ENCODE results near the gene MNT.

The MNT gene

GRCh38 chr17:2421315-2422147, 20.7 kb upstream of the MNT start:
- peaks cover 8% of the 10 kb centered on the region for H3K36me3 ChIP-seq (replicated peaks)
- in situ Hi-C loops (cut with HindIII; ENCODE audit: low pct_ligation_motif_present, low sequenced_read_pairs): no loop called here
- no peaks in the 10 kb centered on the region for H3K27me3 ChIP-seq (replicated peaks)
- TF ChIP-seq CTCF (IDR thresholded peaks at IDR 0.05; ENCODE audit: low read depth, low read length, missing control alignments): peak; percentile 30
- no peak overlapping the region for H3K4me3 ChIP-seq (ENCODE audit: low read depth, low read length)
- no peak for DNase-seq
- H3K27ac ChIP-seq: no peak overlapping the region

- no peak overlapping the region for H3K4me3 ChIP-seq (ENCODE audit: low read depth, low read length)
- DNase-seq: no peak
- no peaks in the 10 kb centered on the region for H3K27me3 ChIP-seq (replicated peaks)
- TF ChIP-seq CTCF (IDR thresholded peaks at IDR 0.05; ENCODE audit: low read depth, low read length, missing control alignments): no peak
- H3K36me3 ChIP-seq (replicated peaks): peaks cover 8% of the 10 kb centered on the region
- no peak overlapping the region for H3K27ac ChIP-seq
- in situ Hi-C loops (cut with HindIII; ENCODE audit: low pct_ligation_motif_present, low sequenced_read_pairs): no loop called here
These were observed 19.3 kb upstream of the MNT start for GRCh38 chr17:2420176-2420575.

GRCh38 chr17:2419486-2419885, 18.6 kb upstream of the MNT start:
- DNase-seq: no peak
- no peak overlapping the region for H3K27ac ChIP-seq
- no peak for TF ChIP-seq CTCF (IDR thresholded peaks at IDR 0.05; ENCODE audit: low read depth, low read length, missing control alignments)
- H3K27me3 ChIP-seq (replicated peaks): no peaks in the 10 kb centered on the region
- peaks cover 10% of the 10 kb centered on the region for H3K36me3 ChIP-seq (replicated peaks)
- no peak overlapping the region for H3K4me3 ChIP-seq (ENCODE audit: low read depth, low read length)
- in situ Hi-C loops (cut with HindIII; ENCODE audit: low pct_ligation_motif_present, low sequenced_read_pairs): no loop called here

GRCh38 chr17:2418572-2418971, 17.7 kb upstream of the MNT start:
- Histone ChIP-seq H3K4me3 (ENCODE audit: low read depth, low read length) (no peak overlapping the region), H3K27ac (no peak overlapping the region), H3K27me3 (replicated peaks) (no peaks in the 10 kb centered on the region), H3K36me3 (replicated peaks) (peaks cover 10% of the 10 kb centered on the region)
- in situ Hi-C loops (cut with HindIII; ENCODE audit: low pct_ligation_motif_present, low sequenced_read_pairs): no loop called here
- DNase-seq: no peak
- no peak for TF ChIP-seq CTCF (IDR thresholded peaks at IDR 0.05; ENCODE audit: low read depth, low read length, missing control alignments)

GRCh38 chr17:2416010-2416734, 15.3 kb upstream of the MNT start:
- Histone ChIP-seq H3K36me3 (replicated peaks) (peaks cover 10% of the 10 kb centered on the region), H3K27ac (peak overlapping the region; percentile 18), H3K4me3 (ENCODE audit: low read depth, low read length) (no peak overlapping the region), H3K27me3 (replicated peaks) (no peaks in the 10 kb centered on the region)
- in situ Hi-C loops (cut with HindIII; ENCODE audit: low pct_ligation_motif_present, low sequenced_read_pairs): no loop called here
- TF ChIP-seq CTCF (IDR thresholded peaks at IDR 0.05; ENCODE audit: low read depth, low read length, missing control alignments): peak; percentile 95
- DNase-seq: peak; percentile 85

All from brain microvascular endothelial cell (primary cell).